GM19455 (cell line): Measurements from ENCODE around the gene ELMO1.
A peak's percentile ranks its signal among the peaks of the same experiment; 100 is the strongest.

Experiments
- ATAC-seq: cut with Tn5 transposase; IDR thresholded peaks from one replicate; pipeline ENCODE4 v1.9.1; 2021; ENCODE audit not compliant: unreplicated experiment

ELMO1 gene

DNA sequence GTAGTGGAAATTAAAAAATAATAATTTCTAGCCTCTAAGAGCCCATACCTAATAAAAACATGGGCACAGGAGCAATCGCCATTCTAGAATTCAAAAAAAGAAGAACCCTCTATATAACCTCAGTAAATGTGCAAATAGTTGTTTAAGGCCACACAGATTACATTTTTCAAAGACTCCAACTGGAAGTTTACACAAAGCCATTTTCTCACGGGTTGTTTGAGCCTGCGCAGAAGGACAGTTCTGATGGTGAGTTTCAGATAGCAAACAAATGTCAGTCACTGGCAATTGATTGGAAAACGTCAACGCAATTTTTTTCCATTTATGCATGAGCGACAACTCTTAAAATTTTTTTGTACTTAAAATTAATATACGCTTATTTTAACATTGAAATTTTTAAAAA is 23.0 kb upstream of the ELMO1 start:
- ATAC-seq: no peak

- ATAC-seq: peak; percentile 63
Observed at GRCh38 chr7:37467002-37467401, 18.3 kb upstream of the ELMO1 start.

- ATAC-seq: no peak
Observed at GRCh38 chr7:37462138-37462537, 13.5 kb upstream of the ELMO1 start.

DNA sequence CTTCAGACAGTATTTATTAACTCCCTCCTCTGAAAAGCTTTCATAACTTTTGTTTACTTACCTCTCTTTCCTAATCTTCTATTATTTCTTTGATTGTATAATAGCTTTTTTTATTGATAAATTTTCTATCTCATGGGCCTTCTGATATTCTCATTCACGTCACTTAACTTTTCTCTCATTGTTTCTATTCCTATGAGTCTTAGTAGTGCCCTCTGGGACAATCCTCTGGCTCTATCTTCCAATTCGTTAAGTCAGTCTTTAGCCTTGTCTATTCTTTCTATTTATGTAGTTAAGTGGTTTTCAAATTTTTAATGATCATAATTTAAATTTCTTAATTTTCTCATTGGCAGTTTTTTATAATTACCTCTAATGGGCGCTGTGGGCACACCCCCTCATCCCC is 6.4 kb upstream of the ELMO1 start:
- ATAC-seq: no peak

GRCh38 chr7:37452346-37452745 is 3.7 kb upstream of the ELMO1 start:
- ATAC-seq: no peak

DNA sequence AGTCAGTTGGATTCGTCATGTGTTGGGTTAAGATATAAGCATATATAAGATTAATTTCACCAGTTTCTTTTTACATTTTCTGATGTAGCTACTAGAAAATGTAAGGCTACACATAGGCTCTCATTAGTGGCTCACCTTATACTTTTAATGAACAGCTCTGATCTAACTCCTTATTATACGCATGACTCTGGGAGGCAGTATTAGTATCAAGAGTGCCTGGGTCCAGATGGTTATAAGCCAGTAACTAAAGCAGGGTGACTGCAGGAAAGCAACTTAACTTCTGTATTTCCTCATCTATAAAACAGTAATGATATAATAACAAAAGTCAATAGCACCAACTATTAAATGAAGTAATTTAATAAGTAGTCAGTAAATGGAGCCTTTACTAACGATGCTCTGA is 1.4 kb upstream of the ELMO1 start:
- no peak for ATAC-seq

DNA sequence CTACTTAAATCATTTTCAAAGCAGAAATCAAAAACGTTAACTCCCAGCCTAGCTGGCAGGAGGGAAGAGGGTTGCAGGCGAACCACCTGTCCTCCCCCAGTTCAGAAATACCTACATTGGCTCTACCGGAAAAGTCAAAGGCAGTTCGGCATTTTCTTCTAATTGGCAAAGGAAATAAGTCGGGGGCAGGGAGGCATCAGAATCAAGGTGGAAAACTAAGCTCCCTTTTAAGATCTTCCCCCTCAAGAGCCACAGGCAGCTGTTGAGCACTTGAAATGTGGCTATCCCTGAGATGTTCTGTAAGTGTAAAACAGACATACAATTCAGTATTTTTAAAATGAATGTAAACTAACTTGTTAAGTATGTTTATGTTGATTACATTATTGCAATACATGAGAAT is 957 bp upstream of the ELMO1 start:
- no peak for ATAC-seq

GRCh38 chr7:37448011-37448635 is 541 bp downstream of the ELMO1 start:
- ATAC-seq: peak; percentile 36

- no peak for ATAC-seq
Observed at GRCh38 chr7:37446371-37446770, 2.3 kb downstream of the ELMO1 start.

DNA sequence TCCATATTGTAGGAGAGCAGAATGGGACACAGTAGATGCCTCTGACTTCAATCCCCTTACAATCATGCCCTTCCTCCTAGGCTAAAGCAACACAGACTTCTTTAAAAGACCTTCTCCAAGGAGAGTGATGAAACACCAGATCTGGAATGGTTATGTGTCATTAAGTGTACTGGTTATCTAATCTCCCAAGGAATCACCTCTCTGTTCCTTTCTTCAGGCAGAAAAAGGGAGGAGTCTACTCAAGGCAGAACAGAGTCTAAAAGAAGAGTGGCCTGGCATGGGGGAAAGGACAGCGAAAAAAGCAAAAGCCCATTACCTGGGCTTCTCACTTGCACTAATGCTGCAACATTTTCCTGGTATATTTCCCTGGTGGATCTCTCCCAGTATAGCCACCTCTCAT is 2.9 kb downstream of the ELMO1 start:
- ATAC-seq: no peak

GRCh38 chr7:37445064-37445723 is 3.5 kb downstream of the ELMO1 start:
- ATAC-seq: no peak

GRCh38 chr7:37443627-37444026 is 5.0 kb downstream of the ELMO1 start:
- no peak for ATAC-seq

- no peak for ATAC-seq
Observed at GRCh38 chr7:37442268-37442667, 6.4 kb downstream of the ELMO1 start.

DNA sequence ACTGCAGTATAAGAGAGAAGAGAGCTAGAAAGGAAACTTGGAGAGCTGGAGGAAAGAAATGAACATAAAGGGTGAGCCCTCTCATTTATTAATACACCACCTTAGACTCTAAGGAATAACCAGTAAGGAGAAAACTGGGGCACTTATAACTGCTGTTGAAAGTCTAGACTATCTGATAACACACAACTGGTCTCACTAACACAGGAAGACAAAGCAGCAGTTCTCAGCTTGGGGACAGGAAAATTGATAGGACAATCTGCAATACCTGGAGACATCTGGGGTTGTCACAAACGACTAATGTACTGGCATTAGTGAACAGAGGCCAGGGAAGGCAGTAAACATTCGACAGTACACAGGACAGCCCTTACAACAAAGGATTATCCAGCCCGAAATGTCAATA is 6.8 kb downstream of the ELMO1 start:
- no peak for ATAC-seq

DNA sequence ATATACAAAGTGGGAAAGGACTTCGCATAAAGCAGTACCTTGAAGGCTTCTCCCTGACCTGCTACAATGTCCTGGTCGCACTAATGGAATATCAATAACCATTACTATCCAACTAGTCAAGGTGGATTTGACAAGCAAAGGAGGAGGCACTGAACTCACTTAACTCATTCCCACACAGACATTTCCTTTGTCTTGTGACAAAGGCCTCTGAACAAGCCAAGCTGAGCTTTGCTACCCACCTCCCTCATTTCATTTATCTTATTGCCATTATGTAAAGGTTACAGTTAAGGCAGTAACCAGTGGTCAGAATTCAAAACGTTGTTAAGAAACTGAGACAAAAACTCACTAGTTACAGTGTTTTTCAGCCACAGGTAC is 7.3 kb downstream of the ELMO1 start:
- ATAC-seq: no peak

DNA sequence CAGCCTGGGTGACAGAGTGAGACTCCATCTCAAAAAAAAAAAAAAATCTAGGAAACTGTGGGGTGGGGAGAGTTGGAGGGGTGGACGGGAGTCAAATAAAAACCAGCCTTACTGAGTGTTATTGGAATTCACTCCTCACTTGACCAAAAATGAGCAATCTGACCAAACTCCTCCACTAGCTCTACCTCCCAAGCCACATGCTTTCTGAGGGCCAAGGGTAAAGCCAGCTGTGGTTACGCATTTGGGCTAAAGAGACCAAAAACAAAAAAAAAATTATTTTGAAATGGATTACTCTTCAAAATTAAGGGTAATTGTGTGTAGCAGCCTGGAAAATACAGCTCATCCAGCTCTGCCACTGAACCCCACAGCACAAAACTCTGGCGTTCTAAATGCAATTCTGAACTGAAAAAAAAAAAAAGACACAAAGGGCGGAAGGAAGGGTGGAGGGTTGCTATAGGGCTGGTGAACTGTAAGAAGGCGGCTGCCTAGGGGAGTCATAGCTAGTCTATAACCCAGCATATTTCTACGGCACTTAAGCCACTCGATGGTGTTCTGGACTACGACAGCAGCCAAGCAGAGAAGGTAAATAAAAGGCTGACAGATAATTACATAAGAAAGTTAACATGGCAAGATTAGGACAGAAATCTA is 7.8 kb downstream of the ELMO1 start:
- no peak for ATAC-seq

DNA sequence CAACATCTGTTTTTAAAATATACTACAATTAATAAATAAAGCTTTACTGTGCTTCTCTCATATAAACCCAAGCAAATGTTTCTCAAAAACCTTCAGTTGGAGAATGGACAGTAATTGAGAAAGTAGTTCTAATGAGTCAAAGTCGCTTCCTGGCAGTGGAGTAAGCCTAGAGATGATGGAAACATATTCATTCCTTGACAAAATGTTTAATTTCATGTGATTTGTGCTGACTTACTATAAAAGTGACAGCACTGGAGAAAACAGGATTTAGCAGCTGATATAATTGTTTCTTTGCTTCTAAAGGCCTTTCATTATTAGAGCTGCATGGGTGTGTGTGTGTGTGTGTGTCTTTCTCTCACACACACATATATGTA is 9.0 kb downstream of the ELMO1 start:
- ATAC-seq: no peak

DNA sequence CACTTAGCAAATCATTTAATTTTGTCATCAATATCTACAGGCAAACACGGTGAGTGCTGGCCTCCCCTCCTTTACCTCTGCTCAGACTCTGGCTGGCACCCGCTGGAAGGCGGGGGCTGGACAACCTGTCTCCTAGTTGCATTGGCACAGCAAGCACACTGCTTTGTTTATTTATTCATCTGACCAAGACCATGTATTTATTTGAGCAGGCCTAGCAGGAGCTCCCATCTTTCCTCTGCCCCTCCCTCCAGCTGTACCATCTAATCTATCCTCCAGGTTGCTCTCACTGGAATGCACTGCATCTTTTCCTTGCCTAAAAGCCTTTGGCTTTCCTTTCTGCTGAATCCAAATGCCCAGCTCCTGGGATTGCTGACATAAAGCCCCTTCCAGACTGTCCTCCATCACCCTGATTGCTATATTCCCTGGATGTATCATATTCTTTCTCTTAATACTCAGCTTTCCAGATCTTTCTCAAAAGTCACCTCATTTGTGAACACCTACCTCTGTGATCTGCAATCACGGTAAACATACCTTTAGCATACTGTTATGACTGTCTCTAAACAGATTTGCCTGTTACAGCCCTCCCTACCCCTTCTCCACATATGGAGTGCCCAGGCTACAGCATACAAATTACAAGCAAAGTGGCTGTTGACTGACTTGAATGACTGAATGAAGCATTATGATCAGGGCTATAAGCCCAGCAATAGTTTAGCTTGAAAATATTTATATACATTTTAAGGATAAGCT is 9.6 kb downstream of the ELMO1 start:
- ATAC-seq: no peak

DNA sequence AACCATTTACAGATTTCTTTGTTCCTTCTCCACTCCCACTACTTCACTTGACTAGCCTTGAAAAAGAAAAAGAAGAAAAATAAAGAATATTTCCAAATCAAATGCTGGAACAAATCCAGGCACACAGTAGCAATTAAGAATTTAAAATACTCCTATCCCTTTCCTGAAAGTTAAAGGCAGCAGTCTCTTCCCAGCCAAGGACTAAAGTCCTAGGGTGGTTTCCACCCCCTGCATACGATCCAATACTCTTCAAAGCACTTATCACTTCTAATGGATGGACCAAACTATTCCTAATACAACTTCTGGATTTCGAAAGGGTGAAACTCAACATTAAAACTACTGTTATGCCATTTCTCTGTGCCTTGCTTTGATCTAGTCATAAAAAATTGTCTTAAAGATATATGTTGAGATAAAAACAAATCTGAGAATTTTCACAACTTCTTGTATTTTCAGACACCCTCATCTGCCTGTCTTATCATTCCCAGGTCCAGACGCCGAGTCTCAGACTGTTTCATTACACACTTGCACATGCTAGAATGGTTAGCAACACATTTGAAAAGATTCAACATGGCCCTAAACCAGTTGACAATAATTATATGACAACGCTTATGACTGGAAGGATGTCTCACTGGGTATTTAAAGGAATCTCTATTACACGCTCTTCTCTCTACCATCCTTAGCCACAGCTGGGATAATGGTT is 13.4 kb downstream of the ELMO1 start:
- ATAC-seq: no peak

DNA sequence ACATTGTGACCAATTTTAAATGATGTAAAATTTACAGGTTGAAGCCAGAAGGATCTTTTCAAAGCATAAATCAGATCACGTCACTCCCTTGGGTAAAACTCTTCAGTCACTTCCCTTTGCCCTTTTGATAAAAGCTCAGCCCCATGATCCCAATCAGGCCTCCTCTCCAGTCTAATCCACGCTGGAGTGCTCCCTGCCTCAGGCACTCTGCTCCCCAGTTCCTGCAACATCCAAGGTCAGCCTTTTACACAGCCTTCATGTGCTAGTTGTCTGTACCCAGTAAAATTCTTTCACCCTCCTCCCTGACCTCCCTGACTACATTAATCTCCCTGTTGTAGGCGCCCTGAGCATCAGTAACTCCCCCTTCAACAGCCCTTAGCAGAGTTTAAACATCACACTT is 14.1 kb downstream of the ELMO1 start:
- ATAC-seq: no peak

DNA sequence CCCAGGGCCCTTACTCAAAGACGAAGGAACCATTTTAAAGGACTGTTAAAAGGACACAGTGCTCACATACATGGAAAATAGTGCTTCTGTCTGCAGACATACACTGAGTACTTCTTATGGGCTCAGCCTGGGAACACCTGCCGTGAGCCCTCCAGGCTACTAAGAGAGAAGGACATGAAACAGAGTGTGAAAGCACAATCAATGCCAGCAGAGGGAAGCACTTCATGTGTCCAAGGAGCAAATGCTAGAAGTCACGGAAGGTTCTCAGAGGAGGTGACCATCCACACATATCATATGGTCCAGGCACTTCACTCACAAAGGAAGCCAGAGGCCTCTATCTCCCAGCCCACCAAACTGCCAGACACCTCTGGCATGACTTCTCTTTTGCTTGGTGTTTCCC is 15.5 kb downstream of the ELMO1 start:
- ATAC-seq: no peak
